ENCODE measurements around the gene PITX3.

GRCh38 chr10:102255404-102255803 lies 14.1 kb upstream of the PITX3 start:
- TF ChIP-seq CTCF (IDR thresholded peaks at IDR 0.05) = no peak
- no peak for TF ChIP-seq POLR2A (IDR thresholded peaks at IDR 0.05)

Measured in Peyer's patch (tissue), 4 donors.